ENCODE measurements around the gene AKAP6. TPM values are rescaled to one million over a fixed set of nuclear protein-coding genes. Genes with fewer than 3 reads are reported as not detected.

The AKAP6 gene
- total RNA-seq, 1 experiment from 2014 or later, result 1.9 TPM

GRCh38 chr14:32576088-32576795 lies 247.1 kb downstream of the AKAP6 start:
- no peaks in the 10 kb centered on the region for H3K4me1 ChIP-seq (ENCODE audit: control insufficient read depth in 1 of 2, insufficient read depth in 2 of 2, low read length in 2 of 2)
- TF ChIP-seq RAD21 (IDR thresholded peaks at IDR 0.05; ENCODE audit: low read depth) (peak; percentile 81), SRF (IDR thresholded peaks at IDR 0.05; ENCODE audit: low read depth) (no peak), MAX (IDR thresholded peaks at IDR 0.05) (no peak), POLR2AphosphoS5 (IDR thresholded peaks at IDR 0.05; ENCODE audit: low read depth, low read length) (no peak), ZBTB33 (IDR thresholded peaks at IDR 0.05; ENCODE audit: extremely low read depth, insufficient replicate concordance, low read length) (no peak)
- TF ChIP-seq, protein P1, sequence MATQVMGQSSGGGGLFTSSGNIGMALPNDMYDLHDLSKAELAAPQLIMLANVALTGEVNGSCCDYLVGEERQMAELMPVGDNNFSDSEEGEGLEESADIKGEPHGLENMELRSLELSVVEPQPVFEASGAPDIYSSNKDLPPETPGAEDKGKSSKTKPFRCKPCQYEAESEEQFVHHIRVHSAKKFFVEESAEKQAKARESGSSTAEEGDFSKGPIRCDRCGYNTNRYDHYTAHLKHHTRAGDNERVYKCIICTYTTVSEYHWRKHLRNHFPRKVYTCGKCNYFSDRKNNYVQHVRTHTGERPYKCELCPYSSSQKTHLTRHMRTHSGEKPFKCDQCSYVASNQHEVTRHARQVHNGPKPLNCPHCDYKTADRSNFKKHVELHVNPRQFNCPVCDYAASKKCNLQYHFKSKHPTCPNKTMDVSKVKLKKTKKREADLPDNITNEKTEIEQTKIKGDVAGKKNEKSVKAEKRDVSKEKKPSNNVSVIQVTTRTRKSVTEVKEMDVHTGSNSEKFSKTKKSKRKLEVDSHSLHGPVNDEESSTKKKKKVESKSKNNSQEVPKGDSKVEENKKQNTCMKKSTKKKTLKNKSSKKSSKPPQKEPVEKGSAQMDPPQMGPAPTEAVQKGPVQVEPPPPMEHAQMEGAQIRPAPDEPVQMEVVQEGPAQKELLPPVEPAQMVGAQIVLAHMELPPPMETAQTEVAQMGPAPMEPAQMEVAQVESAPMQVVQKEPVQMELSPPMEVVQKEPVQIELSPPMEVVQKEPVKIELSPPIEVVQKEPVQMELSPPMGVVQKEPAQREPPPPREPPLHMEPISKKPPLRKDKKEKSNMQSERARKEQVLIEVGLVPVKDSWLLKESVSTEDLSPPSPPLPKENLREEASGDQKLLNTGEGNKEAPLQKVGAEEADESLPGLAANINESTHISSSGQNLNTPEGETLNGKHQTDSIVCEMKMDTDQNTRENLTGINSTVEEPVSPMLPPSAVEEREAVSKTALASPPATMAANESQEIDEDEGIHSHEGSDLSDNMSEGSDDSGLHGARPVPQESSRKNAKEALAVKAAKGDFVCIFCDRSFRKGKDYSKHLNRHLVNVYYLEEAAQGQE (IDR thresholded peaks at IDR 0.05; ENCODE audit: low read depth), result no peak
- TF ChIP-seq, protein P2, sequence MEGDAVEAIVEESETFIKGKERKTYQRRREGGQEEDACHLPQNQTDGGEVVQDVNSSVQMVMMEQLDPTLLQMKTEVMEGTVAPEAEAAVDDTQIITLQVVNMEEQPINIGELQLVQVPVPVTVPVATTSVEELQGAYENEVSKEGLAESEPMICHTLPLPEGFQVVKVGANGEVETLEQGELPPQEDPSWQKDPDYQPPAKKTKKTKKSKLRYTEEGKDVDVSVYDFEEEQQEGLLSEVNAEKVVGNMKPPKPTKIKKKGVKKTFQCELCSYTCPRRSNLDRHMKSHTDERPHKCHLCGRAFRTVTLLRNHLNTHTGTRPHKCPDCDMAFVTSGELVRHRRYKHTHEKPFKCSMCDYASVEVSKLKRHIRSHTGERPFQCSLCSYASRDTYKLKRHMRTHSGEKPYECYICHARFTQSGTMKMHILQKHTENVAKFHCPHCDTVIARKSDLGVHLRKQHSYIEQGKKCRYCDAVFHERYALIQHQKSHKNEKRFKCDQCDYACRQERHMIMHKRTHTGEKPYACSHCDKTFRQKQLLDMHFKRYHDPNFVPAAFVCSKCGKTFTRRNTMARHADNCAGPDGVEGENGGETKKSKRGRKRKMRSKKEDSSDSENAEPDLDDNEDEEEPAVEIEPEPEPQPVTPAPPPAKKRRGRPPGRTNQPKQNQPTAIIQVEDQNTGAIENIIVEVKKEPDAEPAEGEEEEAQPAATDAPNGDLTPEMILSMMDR (IDR thresholded peaks at IDR 0.05 in 2 of 3, conservative IDR thresholded peaks at IDR 0.05 in 1 of 3; ENCODE audit: borderline replicate concordance in 1 of 3, insufficient read depth in 1 of 3, low read depth in 2 of 3, low read length in 2 of 3), result peak; percentile 56 to 93 (median 92); a peak in 5 of 6 replicates
- POLR2A ChIA-PET, result no interaction called here
- no peak overlapping the region for H2AFZ ChIP-seq (ENCODE audit: low read depth, low read length, poor library complexity, severe bottlenecking)
- H3K4me2 ChIP-seq (ENCODE audit: low read length), result no peak overlapping the region
- no peaks in the 10 kb centered on the region for H4K20me1 ChIP-seq (ENCODE audit: insufficient read depth)
- CTCF ChIA-PET, result interaction anchor here (1.1 to 1.9 kb wide), 3 partner anchors 1216 to 1747 kb away, joined by 3 to 5 read pairs (median 4); no protein-coding TSS in a partner anchor
- H3K9me2 ChIP-seq (ENCODE audit: insufficient read depth), result no peaks in the 10 kb centered on the region
- H3K79me2 ChIP-seq (ENCODE audit: insufficient read depth, low read length), result no peaks in the 10 kb centered on the region
- RAD21 ChIA-PET (ENCODE audit: low non-redundant PET in 1 of 2, low total read pairs in 2 of 2, uncharacterized antibody in 2 of 2, unreplicated experiment in 2 of 2), result no interaction called here
- no peak overlapping the region for H3K27ac ChIP-seq (ENCODE audit: low read depth, low read length)
- no TSS peak for BruUV-seq (replicated peaks)
- H3K36me3 ChIP-seq (ENCODE audit: control insufficient read depth in 1 of 2, insufficient read depth in 2 of 2, low read length in 2 of 2), result no peaks in the 10 kb centered on the region
- ATAC-seq, result peak; percentile 86
- intact Hi-C loops (cut with micrococcal nuclease), result loop anchor here (1.0 to 5.0 kb wide), 7 partner anchors 423 to 1747 kb away; no protein-coding TSS in a partner anchor
- H3K9ac ChIP-seq (ENCODE audit: low read length), result no peak overlapping the region
- peak; percentile 42 for DNase-seq (ENCODE audit: low read depth, low spot score)
- H3K9me3 ChIP-seq (ENCODE audit: control insufficient read depth in 1 of 2, insufficient read depth in 1 of 2, low read depth in 1 of 2, low read length in 2 of 2), result no peaks in the 10 kb centered on the region
- no peak overlapping the region for H3K4me3 ChIP-seq (replicated peaks in 1 of 2; ENCODE audit: low read depth in 1 of 2, low read length in 2 of 2)
- peaks cover 44% of the 10 kb centered on the region for H3K27me3 ChIP-seq (ENCODE audit: insufficient read depth, low read length)
